Retina (tissue), 1 donor: Measurements from ENCODE around the gene ZXDC.

Source experiments
- DNase-seq: peaks from one replicate; pipeline ENCODE4 v3.0.0-alpha.2; 2016

The ZXDC gene

GRCh38 chr3:126488185-126488584, 12.5 kb upstream of the ZXDC start:
- DNase-seq, result no peak

- DNase-seq, result no peak
Observed at GRCh38 chr3:126487151-126487771, 11.6 kb upstream of the ZXDC start.

GRCh38 chr3:126486360-126486847, 10.7 kb upstream of the ZXDC start:
- DNase-seq, result no peak

- no peak for DNase-seq
Observed at GRCh38 chr3:126485956-126486355, 10.3 kb upstream of the ZXDC start.

- no peak for DNase-seq
Observed at GRCh38 chr3:126485176-126485897, 9.6 kb upstream of the ZXDC start.

- no peak for DNase-seq
Observed at GRCh38 chr3:126484662-126485061, 9.0 kb upstream of the ZXDC start.

- DNase-seq, result no peak
Observed at GRCh38 chr3:126484148-126484547, 8.5 kb upstream of the ZXDC start.

GRCh38 chr3:126483321-126483761, 7.7 kb upstream of the ZXDC start:
- DNase-seq, result no peak

- DNase-seq, result no peak
Observed at GRCh38 chr3:126482503-126483255, 7.0 kb upstream of the ZXDC start.

- DNase-seq, result no peak
Observed at GRCh38 chr3:126481808-126482502, 6.3 kb upstream of the ZXDC start.

GRCh38 chr3:126480861-126481260, 5.2 kb upstream of the ZXDC start:
- no peak for DNase-seq

GRCh38 chr3:126480206-126480605, 4.5 kb upstream of the ZXDC start:
- no peak for DNase-seq

GRCh38 chr3:126479642-126480041, 4.0 kb upstream of the ZXDC start:
- no peak for DNase-seq

- DNase-seq, result no peak
Observed at GRCh38 chr3:126478581-126479310, 3.1 kb upstream of the ZXDC start.

GRCh38 chr3:126477061-126477380, 1.3 kb upstream of the ZXDC start:
- no peak for DNase-seq

GRCh38 chr3:126476166-126477060, 722 bp upstream of the ZXDC start:
- DNase-seq, result peak; percentile 86

- peak; percentile 74 for DNase-seq
Observed at GRCh38 chr3:126474498-126475412, 936 bp downstream of the ZXDC start.

- no peak for DNase-seq
Observed at GRCh38 chr3:126473292-126474168, 2.2 kb downstream of the ZXDC start.

GRCh38 chr3:126472277-126473006, 3.2 kb downstream of the ZXDC start:
- no peak for DNase-seq
